ENCODE measurements around the gene KIF5B. TPM values are rescaled to one million over a fixed set of nuclear protein-coding genes. Genes with fewer than 3 reads are reported as not detected.
"Not testable (repeated sequence)": the region's sequence is repeated elsewhere in the genome, so short reads cannot be mapped to it uniquely, and the experiment has no call there.

KIF5B gene
- total and polyA plus RNA-seq, 2 donors (not counting 3 experiments of a cell fraction or from before 2014, with no cell fraction given): 24.7 to 159 TPM

- intact Hi-C loops (cut with micrococcal nuclease) (loop anchor here (1.0 to 5.0 kb wide), 3 partner anchors 95 to 293 kb away; partner anchors contain the start of gene EPC1), dilution Hi-C loops (cut with MboI; ENCODE audit: extremely low pct_ligation_motif_present, low sequenced_read_pairs) (no loop called here)
- CTCF ChIA-PET: interaction anchor here (1.0 to 1.1 kb wide), 2 partner anchors 152 to 157 kb away, joined by 3 read pairs; no protein-coding TSS in a partner anchor
- H3K79me2 ChIP-seq (ENCODE audit: control insufficient read depth, insufficient read depth, low read length): peaks cover 71% of the 10 kb centered on the region
- H2AFZ ChIP-seq (ENCODE audit: low read depth, low read length): no peak overlapping the region
- H3K27ac ChIP-seq (ENCODE audit: insufficient read depth, low read depth, low read length): peak overlapping the region; percentile 79
- FAIRE-seq (peak; percentile 70), DNase-seq (ENCODE audit: low read depth, low spot score) (peak; percentile 77)
- H3K27me3 ChIP-seq (ENCODE audit: control insufficient read depth in 2 of 2, insufficient read depth in 2 of 2, low read length in 2 of 2): no peaks in the 10 kb centered on the region
- TF ChIP-seq EZH2 (IDR thresholded peaks at IDR 0.05; ENCODE audit: borderline replicate concordance, low read depth, low read length, severe bottlenecking) (no peak), MAX (IDR thresholded peaks at IDR 0.05; ENCODE audit: insufficient read depth, insufficient read length) (no peak), FOS (IDR thresholded peaks at IDR 0.05; ENCODE audit: borderline replicate concordance, insufficient read depth, low read length) (no peak), POLR2AphosphoS5 (IDR thresholded peaks at IDR 0.05; ENCODE audit: insufficient read depth, low read depth, low read length) (no peak), POLR2A (IDR thresholded peaks at IDR 0.05; ENCODE audit: low read depth, low read length) (no peak), JUN (IDR thresholded peaks at IDR 0.05; ENCODE audit: borderline replicate concordance, insufficient read depth, insufficient read length, low read depth) (no peak), GATA2 (IDR thresholded peaks at IDR 0.05; ENCODE audit: insufficient read depth, insufficient read length, low read depth, low read length) (no peak)
- TF ChIP-seq, protein P1, sequence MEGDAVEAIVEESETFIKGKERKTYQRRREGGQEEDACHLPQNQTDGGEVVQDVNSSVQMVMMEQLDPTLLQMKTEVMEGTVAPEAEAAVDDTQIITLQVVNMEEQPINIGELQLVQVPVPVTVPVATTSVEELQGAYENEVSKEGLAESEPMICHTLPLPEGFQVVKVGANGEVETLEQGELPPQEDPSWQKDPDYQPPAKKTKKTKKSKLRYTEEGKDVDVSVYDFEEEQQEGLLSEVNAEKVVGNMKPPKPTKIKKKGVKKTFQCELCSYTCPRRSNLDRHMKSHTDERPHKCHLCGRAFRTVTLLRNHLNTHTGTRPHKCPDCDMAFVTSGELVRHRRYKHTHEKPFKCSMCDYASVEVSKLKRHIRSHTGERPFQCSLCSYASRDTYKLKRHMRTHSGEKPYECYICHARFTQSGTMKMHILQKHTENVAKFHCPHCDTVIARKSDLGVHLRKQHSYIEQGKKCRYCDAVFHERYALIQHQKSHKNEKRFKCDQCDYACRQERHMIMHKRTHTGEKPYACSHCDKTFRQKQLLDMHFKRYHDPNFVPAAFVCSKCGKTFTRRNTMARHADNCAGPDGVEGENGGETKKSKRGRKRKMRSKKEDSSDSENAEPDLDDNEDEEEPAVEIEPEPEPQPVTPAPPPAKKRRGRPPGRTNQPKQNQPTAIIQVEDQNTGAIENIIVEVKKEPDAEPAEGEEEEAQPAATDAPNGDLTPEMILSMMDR (IDR thresholded peaks at IDR 0.05; ENCODE audit: extremely low read depth in 1 of 2, insufficient read depth in 1 of 2, low read depth in 1 of 2, low read length in 2 of 2): no peak
- peak overlapping the region; percentile 88 for H3K9ac ChIP-seq (replicated peaks; ENCODE audit: extremely low read depth, insufficient read depth, low read length)
- H3K4me2 ChIP-seq (ENCODE audit: insufficient read depth, low read length): peak overlapping the region; percentile 87
- POLR2A ChIA-PET: no interaction called here
- H4K20me1 ChIP-seq (replicated peaks; ENCODE audit: control insufficient read depth, extremely low read depth, insufficient read depth, low read length): peaks cover 13% of the 10 kb centered on the region
- BruUV-seq (replicated peaks): no TSS peak
- H3K4me3 ChIP-seq (replicated peaks in 1 of 3; ENCODE audit: insufficient read depth in 1 of 3, low read depth in 1 of 3, low read length in 3 of 3): peak overlapping the region; percentile 80 to 98 (median 81)
- H3K36me3 ChIP-seq (ENCODE audit: control insufficient read depth in 2 of 2, extremely low read depth in 1 of 2, insufficient read depth in 2 of 2, low read length in 2 of 2): no peaks in the 10 kb centered on the region
- H3K9me3 ChIP-seq (replicated peaks; ENCODE audit: control insufficient read depth, insufficient read depth, low read length): no peaks in the 10 kb centered on the region
- no peaks in the 10 kb centered on the region for H3K9me1 ChIP-seq (replicated peaks; ENCODE audit: control insufficient read depth, extremely low read depth, insufficient read depth, low read length)
- peaks cover 47% of the 10 kb centered on the region for H3K4me1 ChIP-seq (ENCODE audit: control insufficient read depth, extremely low read depth, insufficient read depth, low read length)
Observed at GRCh38 chr10:32054094-32054493, 2.1 kb downstream of the KIF5B start.

- H3K4me2 ChIP-seq (ENCODE audit: insufficient read depth, low read length): peak overlapping the region; percentile 87
- H4K20me1 ChIP-seq (replicated peaks; ENCODE audit: control insufficient read depth, extremely low read depth, insufficient read depth, low read length): peaks cover 14% of the 10 kb centered on the region
- intact Hi-C loops (cut with micrococcal nuclease): loop anchor here (5.0 kb wide), 1 partner anchor 294 kb away; the partner anchor contains the start of gene EPC1
- H3K79me2 ChIP-seq (ENCODE audit: control insufficient read depth, insufficient read depth, low read length): peaks cover 78% of the 10 kb centered on the region
- H3K9ac ChIP-seq (replicated peaks; ENCODE audit: extremely low read depth, insufficient read depth, low read length): peak overlapping the region; percentile 88
- H3K27me3 ChIP-seq (ENCODE audit: control insufficient read depth in 2 of 2, insufficient read depth in 2 of 2, low read length in 2 of 2); DNase-seq (ENCODE audit: low read depth, low spot score); H3K36me3 ChIP-seq (ENCODE audit: control insufficient read depth in 2 of 2, extremely low read depth in 1 of 2, insufficient read depth in 2 of 2, low read length in 2 of 2); H3K9me3 ChIP-seq (replicated peaks; ENCODE audit: control insufficient read depth, insufficient read depth, low read length); BruUV-seq (replicated peaks); H3K27ac ChIP-seq (ENCODE audit: insufficient read depth, low read depth, low read length); POLR2A ChIA-PET; H2AFZ ChIP-seq (ENCODE audit: low read depth, low read length); dilution Hi-C loops (cut with MboI; ENCODE audit: extremely low pct_ligation_motif_present, low sequenced_read_pairs); H3K9me1 ChIP-seq (replicated peaks; ENCODE audit: control insufficient read depth, extremely low read depth, insufficient read depth, low read length); FAIRE-seq: not testable (repeated sequence)
- H3K4me1 ChIP-seq (ENCODE audit: control insufficient read depth, extremely low read depth, insufficient read depth, low read length): peaks cover 51% of the 10 kb centered on the region
- H3K4me3 ChIP-seq (replicated peaks in 1 of 3; ENCODE audit: insufficient read depth in 1 of 3, low read depth in 1 of 3, low read length in 3 of 3): peak overlapping the region; percentile 80 to 98 (median 81)
- CTCF ChIA-PET: interaction anchor here (1.3 kb wide), 1 partner anchor 191 kb away, joined by 3 read pairs; no protein-coding TSS in a partner anchor
Observed at GRCh38 chr10:32053392-32053791, 2.8 kb downstream of the KIF5B start.
